GM12878 (cell line): ENCODE measurements around the gene GLT1D1.

Experiments
- SREBF2 ChIP-seq: IDR thresholded peaks from 2 replicates; pipeline ENCODE4 v1.6.1; 2012; ENCODE audit warnings: mild to moderate bottlenecking, low read length
- SRF ChIP-seq, 2 experiments: IDR thresholded peaks; 2 replicates each; pipeline ENCODE4 v1.6.1; 2011; ENCODE audit warnings: low read depth in 2 of 2, low read length in 2 of 2, mild to moderate bottlenecking in 1 of 2, moderate library complexity in 1 of 2
- TAF1 ChIP-seq: IDR thresholded peaks from 2 replicates; pipeline ENCODE4 v1.6.1; 2011; ENCODE audit warnings: mild to moderate bottlenecking, low read depth, low read length, borderline replicate concordance
- TF ChIP-seq, protein P1 (sequence below), 3 experiments: IDR thresholded peaks in 2 of 3; conservative IDR thresholded peaks in 1 of 3; 2 replicates each; pipeline ENCODE4 v1.5.1; 2011; ENCODE audit warnings: low read depth in 3 of 3, low read length in 3 of 3, mild to moderate bottlenecking in 3 of 3, control low read depth in 2 of 3, moderate library complexity in 2 of 3, inconsistent platforms in 1 of 3, mixed read lengths in 1 of 3; ENCODE audit not compliant: control insufficient read depth in 2 of 3, insufficient read depth in 1 of 3; ENCODE audit errors: extremely low read depth in 1 of 3

DNA sequence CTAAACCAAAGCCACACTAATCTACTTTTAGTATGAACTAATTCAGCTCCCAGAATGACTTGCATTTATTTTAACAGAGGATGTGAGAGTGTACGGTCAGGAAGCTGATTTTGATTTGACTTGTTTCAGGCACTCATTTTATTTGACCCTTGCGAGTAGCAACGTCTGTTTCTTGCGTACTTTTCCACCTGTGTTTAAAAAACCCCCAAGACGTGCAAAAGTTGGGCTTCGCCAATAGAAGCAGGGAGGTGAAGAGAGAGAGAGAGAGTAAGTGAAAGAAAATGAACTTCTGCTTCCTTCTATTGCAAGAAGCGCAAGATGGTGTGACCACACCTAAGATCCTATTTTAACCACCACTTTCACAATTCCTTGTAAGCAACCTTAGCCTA is 22.8 kb upstream of the GLT1D1 start:
- no peak for TF ChIP-seq TAF1
- TF ChIP-seq, protein P1, sequence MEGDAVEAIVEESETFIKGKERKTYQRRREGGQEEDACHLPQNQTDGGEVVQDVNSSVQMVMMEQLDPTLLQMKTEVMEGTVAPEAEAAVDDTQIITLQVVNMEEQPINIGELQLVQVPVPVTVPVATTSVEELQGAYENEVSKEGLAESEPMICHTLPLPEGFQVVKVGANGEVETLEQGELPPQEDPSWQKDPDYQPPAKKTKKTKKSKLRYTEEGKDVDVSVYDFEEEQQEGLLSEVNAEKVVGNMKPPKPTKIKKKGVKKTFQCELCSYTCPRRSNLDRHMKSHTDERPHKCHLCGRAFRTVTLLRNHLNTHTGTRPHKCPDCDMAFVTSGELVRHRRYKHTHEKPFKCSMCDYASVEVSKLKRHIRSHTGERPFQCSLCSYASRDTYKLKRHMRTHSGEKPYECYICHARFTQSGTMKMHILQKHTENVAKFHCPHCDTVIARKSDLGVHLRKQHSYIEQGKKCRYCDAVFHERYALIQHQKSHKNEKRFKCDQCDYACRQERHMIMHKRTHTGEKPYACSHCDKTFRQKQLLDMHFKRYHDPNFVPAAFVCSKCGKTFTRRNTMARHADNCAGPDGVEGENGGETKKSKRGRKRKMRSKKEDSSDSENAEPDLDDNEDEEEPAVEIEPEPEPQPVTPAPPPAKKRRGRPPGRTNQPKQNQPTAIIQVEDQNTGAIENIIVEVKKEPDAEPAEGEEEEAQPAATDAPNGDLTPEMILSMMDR (IDR thresholded peaks at IDR 0.05 in 2 of 3, conservative IDR thresholded peaks at IDR 0.05 in 1 of 3; ENCODE audit: control insufficient read depth in 2 of 3, extremely low read depth in 1 of 3, insufficient read depth in 1 of 3, low read depth in 3 of 3, low read length in 3 of 3), result no peak
- TF ChIP-seq SRF (IDR thresholded peaks at IDR 0.05; ENCODE audit: low read depth in 2 of 2, low read length in 2 of 2), result no peak
- TF ChIP-seq SREBF2, result no peak
